HepG2 (cell line): Measurements from ENCODE around the gene TEX26. TPM values are rescaled to one million over a fixed set of nuclear protein-coding genes. Genes with fewer than 3 reads are reported as not detected.

Experiments
- ATAC-seq: fragments of 200-7000 bp; cut with Tn5 transposase; 3 replicates; pipeline ENCODE4 v1.9.1; 2020; ENCODE audit warnings: mild to moderate bottlenecking, moderate library complexity
- BruUV-seq: library from RNA; stranded (reverse); fragments of 400-500 nt; replicated peaks from 2 replicates; lab custom pipeline; 2021; lab: Mats Ljungman, UMichigan
- CTCF ChIA-PET: fragments of 300-600 bp; formaldehyde crosslinking; extraction: SDS; loops from one replicate; lab custom pipeline; 2021; ENCODE audit warnings: low total read pairs, inconsistent platforms, low intra/inter-chr PET ratio; lab: Yijun Ruan, JAX
- POLR2A ChIA-PET: fragments of 350-600 bp; sonication (Branson Sonifier 250); formaldehyde crosslinking; loops from one replicate; lab custom pipeline; 2020; ENCODE audit warnings: antibody characterized with exemption, inconsistent platforms; lab: Yijun Ruan, JAX
- DNase-seq: peaks from one replicate; pipeline ENCODE4 v3.0.0-alpha.2; 2015; ENCODE audit warnings: low spot score
- FAIRE-seq: peaks from 3 replicates; lab custom pipeline; 2011; peaks lifted over from hg19 to GRCh38; lab: Jason Lieb, UNC
- H2AFZ ChIP-seq: one replicate; pipeline ENCODE4 v1.6.1; 2011; ENCODE audit warnings: low read length, inconsistent platforms
- H3K27ac ChIP-seq: fragments of 300-600 bp; 3 replicates; pipeline ENCODE4 v1.8.0; 2011; ENCODE audit warnings: mixed run types, mild to moderate bottlenecking, mixed read lengths, low read length, inconsistent platforms; ENCODE audit not compliant: insufficient read depth; ENCODE audit errors: extremely low read length
- H3K27me3 ChIP-seq, 2 experiments: fragments of 200-600 bp in 1 of 2; 2 replicates in 1 of 2; 3 replicates in 1 of 2; pipeline versions ENCODE4 v1.6.0 to v1.8.0; 2011; ENCODE audit warnings: low read length in 2 of 2, mild to moderate bottlenecking in 2 of 2, moderate library complexity in 2 of 2, inconsistent platforms in 1 of 2; ENCODE audit not compliant: insufficient read depth in 2 of 2, control insufficient read depth in 1 of 2
- H3K36me3 ChIP-seq, 2 experiments: fragments of 200-600 bp in 1 of 2; replicated peaks in 1 of 2; 2 replicates in 1 of 2; 3 replicates in 1 of 2; pipeline versions ENCODE4 v1.5.1 to v1.8.0; 2011; ENCODE audit warnings: low read length in 2 of 2, inconsistent platforms in 1 of 2; ENCODE audit not compliant: insufficient read depth in 2 of 2, control insufficient read depth in 1 of 2
- H3K4me1 ChIP-seq: 2 replicates; pipeline ENCODE4 v1.5.1; 2012; ENCODE audit warnings: low read length, inconsistent platforms; ENCODE audit not compliant: insufficient read depth
- H3K4me2 ChIP-seq: 2 replicates; pipeline ENCODE4 v1.6.0; 2011; ENCODE audit warnings: low read depth, low read length, inconsistent platforms
- H3K4me3 ChIP-seq, 3 experiments: fragments of 200-600 bp in 1 of 3; sonication (generic), shearing (Covaris generic) in 1 of 3; replicated peaks in 1 of 3; 2 replicates each; pipeline ENCODE4 v1.5.1; 2011 to 2016; ENCODE audit warnings: low read length in 3 of 3, inconsistent platforms in 2 of 3, low read depth in 2 of 3, mild to moderate bottlenecking in 2 of 3, control low read depth in 1 of 3, mixed read lengths in 1 of 3; ENCODE audit not compliant: insufficient read depth in 1 of 3
- H3K79me2 ChIP-seq: one replicate; pipeline ENCODE4 v1.6.1; 2011; ENCODE audit warnings: low read length, inconsistent platforms; ENCODE audit not compliant: insufficient read depth
- H3K9ac ChIP-seq: 2 replicates; pipeline ENCODE4 v1.6.0; 2011; ENCODE audit warnings: mild to moderate bottlenecking, low read depth, low read length, inconsistent platforms; ENCODE audit not compliant: insufficient read depth
- H3K9me3 ChIP-seq: 2 replicates; pipeline ENCODE4 v1.5.1; 2012; ENCODE audit warnings: mild to moderate bottlenecking, low read length
- H4K20me1 ChIP-seq: 2 replicates; pipeline ENCODE4 v1.6.0; 2011; ENCODE audit warnings: inconsistent platforms, mild to moderate bottlenecking, low read length, moderate library complexity; ENCODE audit not compliant: insufficient read depth
- GATAD1 ChIP-seq: IDR thresholded peaks from 2 replicates; pipeline ENCODE4 v1.6.1; 2016; ENCODE audit warnings: missing genetic modification reagents, missing compliant biosample characterization
- HNRNPUL1 ChIP-seq: fragments of 200-400 bp; formaldehyde crosslinking; IDR thresholded peaks from 2 replicates; pipeline ENCODE4 v1.6.1; 2017; ENCODE audit warnings: low read depth, mild to moderate bottlenecking, low read length, moderate library complexity
- KLF15 ChIP-seq: sonication (generic); formaldehyde crosslinking; IDR thresholded peaks from 2 replicates; pipeline ENCODE4 v1.8.1; 2023; ENCODE audit warnings: borderline replicate concordance, mild to moderate bottlenecking, inconsistent platforms, missing genetic modification reagents, mixed read lengths
- ZNF264 ChIP-seq: sonication (generic); formaldehyde crosslinking; IDR thresholded peaks from 2 replicates; pipeline ENCODE4 v1.4.0; 2020; ENCODE audit warnings: missing genetic modification reagents
- ZNF280D ChIP-seq: sonication (generic); formaldehyde crosslinking; IDR thresholded peaks from 2 replicates; pipeline ENCODE4 v1.5.1; 2020; ENCODE audit warnings: mild to moderate bottlenecking, missing genetic modification reagents
- WGBS: methylation state at CpG from one replicate; pipeline ENCODE4 v1.1.6; 2017; ENCODE audit warnings: low lambda C conversion rate; 5-methylcytosine and 5-hydroxymethylcytosine counted together
- in situ Hi-C: cut with HindIII; loops from 2 replicates; pipeline ENCODE4 v1.10.0; 2017; ENCODE audit warnings: low pct_unique_long_range_greater_than_20kb; ENCODE audit not compliant: extremely low pct_ligation_motif_present
- intact Hi-C: fragments of 100-400 bp; cut with micrococcal nuclease; formaldehyde crosslinking; loops from one replicate; pipeline ENCODE4 v1.10.0; 2022; ENCODE audit not compliant: unreplicated experiment
- polyA plus RNA-seq, 8 experiments: library from polyadenylated mRNA; depleted of rRNA in 3 of 8; stranded (reverse) in 7 of 8; unstranded in 1 of 8; fragments of >200 nt; fragmentation: Illumina TruSeq in 4 of 8; extraction: Trizol in 4 of 8; gene quantifications; 2 replicates each; pipeline versions ENCODE4 v1.2.1 to v1.2.3, GENCODE V29; 2011 to 2016; ENCODE audit warnings: low read depth in 4 of 8, missing spikeins in 1 of 8, mixed read lengths in 1 of 8; ENCODE audit not compliant: insufficient read depth in 1 of 8
- total RNA-seq, 5 experiments: library from RNA; depleted of rRNA; stranded (reverse); fragments of >200 nt; fragmentation: Illumina TruSeq; extraction: Trizol; gene quantifications; 2 replicates each; pipeline ENCODE4 v1.2.3, GENCODE V29; 2016; ENCODE audit warnings: low read depth in 1 of 5
- TF ChIP-seq, protein P1 (sequence below): sonication (generic); formaldehyde crosslinking; IDR thresholded peaks from 2 replicates; pipeline ENCODE4 v1.5.0; 2020; ENCODE audit warnings: missing genetic modification reagents

Gene TEX26
- total and polyA plus RNA-seq, 2 of the 13 experiments (the other 11 are each of a cell fraction or from before 2014, with no cell fraction given) = not detected

DNA sequence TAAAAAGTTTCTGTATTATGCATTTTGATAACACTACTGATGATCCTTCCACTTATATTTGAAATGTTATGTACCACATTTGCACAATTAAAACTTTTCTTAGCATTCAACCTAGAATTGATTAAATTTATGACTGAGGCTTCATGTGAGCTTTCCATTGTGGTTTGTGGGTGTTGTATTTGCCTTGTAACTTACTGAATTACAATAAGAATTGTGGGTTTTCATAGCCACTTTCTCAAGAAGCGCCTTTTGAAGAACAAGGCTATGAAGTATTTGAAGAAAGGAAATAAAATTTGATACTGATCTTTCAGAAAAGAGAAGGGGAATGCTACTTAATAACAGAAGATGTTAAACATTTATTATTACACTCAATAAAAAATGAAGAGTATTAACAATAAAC, 7.0 kb upstream of the TEX26 start:
- FAIRE-seq (no peak), ATAC-seq (no peak), DNase-seq (no peak)
- Histone ChIP-seq H3K9ac (no peak overlapping the region), H3K27ac (no peak overlapping the region), H3K4me3 (no peak overlapping the region), H3K4me2 (no peak overlapping the region), H3K4me1 (peaks cover 13% of the 10 kb centered on the region), H3K9me3 (no peaks in the 10 kb centered on the region), H4K20me1 (no peaks in the 10 kb centered on the region), H3K36me3 (no peaks in the 10 kb centered on the region), H3K27me3 (no peaks in the 10 kb centered on the region; a peak in 1 of 5 replicates), H2AFZ (no peak overlapping the region), H3K79me2 (no peaks in the 10 kb centered on the region)
- 32% methylated on average over 1 of the region's 1 CpG for WGBS
- BruUV-seq = no TSS peak
- in situ Hi-C loops = no loop called here
- ChIA-PET POLR2A (no interaction called here), CTCF (no interaction called here)
- TF ChIP-seq ZNF280D (CRISPR knock-in tag) (no peak), HNRNPUL1 (no peak), KLF15 (no peak), GATAD1 (CRISPR knock-in tag) (no peak), ZNF264 (CRISPR knock-in tag) (no peak)
- TF ChIP-seq, protein P1, sequence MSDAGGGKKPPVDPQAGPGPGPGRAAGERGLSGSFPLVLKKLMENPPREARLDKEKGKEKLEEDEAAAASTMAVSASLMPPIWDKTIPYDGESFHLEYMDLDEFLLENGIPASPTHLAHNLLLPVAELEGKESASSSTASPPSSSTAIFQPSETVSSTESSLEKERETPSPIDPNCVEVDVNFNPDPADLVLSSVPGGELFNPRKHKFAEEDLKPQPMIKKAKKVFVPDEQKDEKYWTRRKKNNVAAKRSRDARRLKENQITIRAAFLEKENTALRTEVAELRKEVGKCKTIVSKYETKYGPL = no peak
- intact Hi-C loops = no loop called here
